A549 (cell line): ENCODE results near the gene SLC46A1. TPM values are rescaled to one million over a fixed set of nuclear protein-coding genes. Genes with fewer than 3 reads are reported as not detected.

Experiments
- ATAC-seq, 2 experiments: fragments of 200-7000 bp in 1 of 2; fragments of >200 bp in 1 of 2; cut with Nextera tagmentation in 1 of 2; cut with Tn5 transposase in 1 of 2; 3 replicates each; pipeline versions ENCODE4 v1.8.0 to v1.9.1; 2018 to 2020; ENCODE audit warnings: mild to moderate bottlenecking in 1 of 2, moderate library complexity in 1 of 2
- CTCF ChIA-PET: fragments of 300-600 bp; sonication (Branson Sonifier 250); formaldehyde crosslinking; extraction: SDS; loops from one replicate; lab custom pipeline; 2021; ENCODE audit warnings: antibody characterized with exemption, inconsistent platforms; lab: Yijun Ruan, JAX
- POLR2A ChIA-PET: fragments of 350-600 bp; formaldehyde crosslinking; extraction: SDS; loops from one replicate; lab custom pipeline; 2021; ENCODE audit warnings: antibody characterized with exemption, inconsistent platforms; lab: Yijun Ruan, JAX
- DNase-seq, 2 experiments: peaks; one replicate each; pipeline versions ENCODE4 v3.0.0 to v3.0.0-alpha.2; 2011 to 2016; ENCODE audit warnings: low read depth in 1 of 2, low spot score in 1 of 2
- FAIRE-seq: peaks from 2 replicates; lab custom pipeline; 2011; peaks lifted over from hg19 to GRCh38; lab: Jason Lieb, UNC
- H3K27ac ChIP-seq, 2 experiments: fragments of >200 bp; sonication (Bioruptor Twin); formaldehyde crosslinking; 3 replicates each; pipeline ENCODE4 v1.5.1; 2016 to 2017
- H3K4me1 ChIP-seq: fragments of >200 bp; sonication (Bioruptor Twin); formaldehyde crosslinking; 3 replicates; pipeline ENCODE4 v1.6.1; 2016
- H3K4me2 ChIP-seq: fragments of >200 bp; sonication (Bioruptor Twin); formaldehyde crosslinking; 3 replicates; pipeline ENCODE4 v1.6.1; 2016
- H3K4me3 ChIP-seq: fragments of >200 bp; sonication (Bioruptor Twin); formaldehyde crosslinking; 3 replicates; pipeline ENCODE4 v1.5.1; 2016
- H3K9me3 ChIP-seq: fragments of >200 bp; sonication (Bioruptor Twin); formaldehyde crosslinking; 3 replicates; pipeline ENCODE4 v1.6.1; 2016
- ATOH8 ChIP-seq: fragments of 250-450 bp; sonication (Bioruptor Pico); IDR thresholded peaks from 2 replicates; pipeline ENCODE4 v1.5.0; 2020; ENCODE audit warnings: low read depth, mild to moderate bottlenecking, moderate library complexity
- BCL3 ChIP-seq: fragments of >200 bp; sonication (Bioruptor Twin); formaldehyde crosslinking; IDR thresholded peaks from 3 replicates; pipeline ENCODE4 v1.6.1; 2016
- CBX8 ChIP-seq: fragments of 200-600 bp; sonication (generic); IDR thresholded peaks from 2 replicates; pipeline ENCODE4 v1.6.1; 2016
- CHD4 ChIP-seq: fragments of 200-600 bp; sonication (generic); IDR thresholded peaks from 2 replicates; pipeline ENCODE4 v1.6.1; 2016; ENCODE audit warnings: antibody characterized with exemption, mild to moderate bottlenecking, borderline replicate concordance
- EHF ChIP-seq: fragments of 250-450 bp; sonication (Bioruptor Pico); IDR thresholded peaks from 2 replicates; pipeline ENCODE4 v1.5.0; 2020; ENCODE audit warnings: mild to moderate bottlenecking
- EHMT2 ChIP-seq: fragments of 200-600 bp; sonication (generic); IDR thresholded peaks from 2 replicates; pipeline ENCODE4 v1.6.1; 2016; ENCODE audit warnings: antibody characterized with exemption, low read depth, mild to moderate bottlenecking, moderate library complexity
- EP300 ChIP-seq, 2 experiments: fragments of >200 bp; sonication (Bioruptor Twin); formaldehyde crosslinking; IDR thresholded peaks; 2 replicates in 1 of 2; 3 replicates in 1 of 2; pipeline ENCODE4 v1.6.1; 2016 to 2017
- FOSB ChIP-seq: fragments of 250-450 bp; sonication (Bioruptor Pico); IDR thresholded peaks from 2 replicates; pipeline ENCODE4 v1.5.0; 2020; ENCODE audit warnings: mild to moderate bottlenecking, moderate library complexity
- GATA3 ChIP-seq: IDR thresholded peaks from 2 replicates; pipeline ENCODE4 v1.6.1; 2012; ENCODE audit warnings: borderline replicate concordance
- HDAC2 ChIP-seq: fragments of 200-600 bp; sonication (generic); IDR thresholded peaks from 2 replicates; pipeline ENCODE4 v1.6.1; 2016
- HOXA7 ChIP-seq: fragments of 250-450 bp; sonication (Bioruptor Pico); IDR thresholded peaks from 2 replicates; pipeline ENCODE4 v1.5.0; 2020; ENCODE audit warnings: mild to moderate bottlenecking, moderate library complexity
- JUNB ChIP-seq: fragments of >200 bp; sonication (Bioruptor Twin); formaldehyde crosslinking; IDR thresholded peaks from 2 replicates; pipeline ENCODE4 v1.6.1; 2016
- KDM5A ChIP-seq: fragments of 200-600 bp; sonication (generic); IDR thresholded peaks from 2 replicates; pipeline ENCODE4 v1.6.1; 2016; ENCODE audit warnings: antibody characterized with exemption, mild to moderate bottlenecking
- MAFK ChIP-seq: fragments of 450-650 bp; IDR thresholded peaks from 2 replicates; pipeline ENCODE4 v1.6.1; 2014; ENCODE audit not compliant: partially characterized antibody
- MAX ChIP-seq: IDR thresholded peaks from 2 replicates; pipeline ENCODE4 v1.6.1; 2012
- NFE2L2 ChIP-seq: fragments of 150-350 bp; conservative IDR thresholded peaks from 2 replicates; pipeline ENCODE4 v1.6.1; 2014; ENCODE audit warnings: low read length
- NR3C1 ChIP-seq: fragments of >200 bp; sonication (Bioruptor Twin); formaldehyde crosslinking; IDR thresholded peaks from 3 replicates; pipeline ENCODE4 v1.6.1; 2017
- SMC3 ChIP-seq: fragments of >200 bp; sonication (Bioruptor Twin); formaldehyde crosslinking; IDR thresholded peaks from 3 replicates; pipeline ENCODE4 v1.6.1; 2018; ENCODE audit warnings: inconsistent platforms
- ZFP36 ChIP-seq: fragments of 450-650 bp; IDR thresholded peaks from 2 replicates; pipeline ENCODE4 v1.6.1; 2014; ENCODE audit warnings: borderline replicate concordance; ENCODE audit not compliant: partially characterized antibody
- ZNF302 ChIP-seq: fragments of 250-450 bp; sonication (Bioruptor Pico); IDR thresholded peaks from 2 replicates; pipeline ENCODE4 v1.9.0; 2021; ENCODE audit warnings: inconsistent platforms, mild to moderate bottlenecking, moderate library complexity
- ZSCAN20 ChIP-seq: fragments of 250-450 bp; sonication (Bioruptor Pico); IDR thresholded peaks from 2 replicates; pipeline ENCODE4 v1.8.0; 2022; ENCODE audit warnings: mild to moderate bottlenecking, moderate library complexity
- WGBS: methylation state at CpG from one replicate; pipeline ENCODE4 v1.1.6; 2017; ENCODE audit errors: missing lambda C conversion rate; 5-methylcytosine and 5-hydroxymethylcytosine counted together
- polyA plus RNA-seq, 4 experiments: library from polyadenylated mRNA; depleted of rRNA in 3 of 4; stranded (reverse); fragments of >200 nt; fragmentation: RNase III in 1 of 4; extraction: RNeasy Plus Mini Kit Qiagen cat#74134 plus additional on column Dnase treatment in 1 of 4; gene quantifications; 2 replicates in 3 of 4; 3 replicates in 1 of 4; pipeline ENCODE4 v1.2.3, GENCODE V29; 2011 to 2017

The SLC46A1 gene
- polyA plus RNA-seq, 2 of the 4 experiments (the other 2 are of a cell fraction) = 12.8 to 23.7 TPM

GRCh38 chr17:28357061-28357900, 48.7 kb downstream of the SLC46A1 start, which contains the start of gene POLDIP2 (continued):
- TF ChIP-seq BCL3 (peak; percentile 94; the same call in 2 of the 3 replicates), MAX (peak; percentile 70), JUNB (no peak), CBX8 (no peak), KDM5A (peak; percentile 100), HOXA7 (CRISPR knock-in tag) (no peak), EP300 (IDR thresholded peaks at IDR 0.05) (peak in 1 of 2 experiments; percentile 30; a peak in 1 of 5 replicates), CHD4 (no peak)

- 91% methylated on average over 7 of the region's 7 CpGs for WGBS
- no peak for TF ChIP-seq MAFK
- no peak for TF ChIP-seq NR3C1
- no peak for TF ChIP-seq ZSCAN20 (CRISPR knock-in tag)
- TF ChIP-seq HDAC2 = no peak
- TF ChIP-seq NFE2L2 = no peak
- DNase-seq (no peak), FAIRE-seq (no peak), ATAC-seq (no peak)
- no peak overlapping the region for H3K4me2 ChIP-seq
- no peaks in the 10 kb centered on the region for H3K4me1 ChIP-seq
- ChIA-PET CTCF (interaction anchor here (2.1 kb wide), 1 partner anchor 14 kb away, joined by 8 read pairs; the partner anchor contains the start of genes IFT20 and TNFAIP1), POLR2A (interaction anchor here (0.9 kb wide), 1 partner anchor 15 kb away, joined by 3 read pairs; the partner anchor contains the start of genes IFT20 and TNFAIP1)
- H3K9me3 ChIP-seq = no peaks in the 10 kb centered on the region
- no peak overlapping the region for H3K4me3 ChIP-seq
- H3K27ac ChIP-seq = no peak overlapping the region
Measured at GRCh38 chr17:28350271-28350670, 55.7 kb downstream of the SLC46A1 start.

- no peak for DNase-seq
- Histone ChIP-seq H3K4me1 (no peaks in the 10 kb centered on the region), H3K27ac (no peak overlapping the region), H3K4me3 (no peak overlapping the region), H3K4me2 (no peak overlapping the region), H3K9me3 (no peaks in the 10 kb centered on the region)
- ATAC-seq = peak in 1 of 2 experiments; percentile 5; a peak in 1 of 6 replicates
- CTCF ChIA-PET = interaction anchor here (1.0 to 4.8 kb wide), 4 partner anchors 12 to 117 kb away, joined by 3 to 41 read pairs (median 4); partner anchors contain the start of genes IFT20 and TNFAIP1
- TF ChIP-seq SMC3 (no peak), ZFP36 (no peak)
- POLR2A ChIA-PET = interaction anchor here (1.3 kb wide), 1 partner anchor 8 kb away, joined by 12 read pairs; the partner anchor contains the start of gene POLDIP2
- FAIRE-seq = no peak
- 72% methylated on average over 3 of the region's 3 CpGs for WGBS
Measured at GRCh38 chr17:28348979-28349378, 57.0 kb downstream of the SLC46A1 start.

GRCh38 chr17:28347261-28347891, 58.6 kb downstream of the SLC46A1 start:
- H3K27ac ChIP-seq = 0 out of 6 replicates have a peak overlapping the region, but pooled peaks of 1 of the 2 experiments have one; percentile 16
- no peak for ATAC-seq
- CTCF ChIA-PET = interaction anchor here (0.7 to 4.8 kb wide), 13 partner anchors 9 to 467 kb away, joined by 3 to 41 read pairs (median 5); partner anchors contain the start of genes IFT20, POLDIP2 and TNFAIP1
- POLR2A ChIA-PET = interaction anchor here (3.0 to 3.3 kb wide), 2 partner anchors 9 to 12 kb away, joined by 26 to 37 read pairs; partner anchors contain the start of genes IFT20, POLDIP2 and TNFAIP1
- no peak for DNase-seq
- H3K4me1 ChIP-seq = no peaks in the 10 kb centered on the region
- H3K4me3 ChIP-seq = no peak overlapping the region
- no peak for FAIRE-seq
- 86% methylated on average over 8 of the region's 8 CpGs for WGBS
- no peak overlapping the region for H3K4me2 ChIP-seq
- TF ChIP-seq EHF (CRISPR knock-in tag) (no peak), ZNF302 (CRISPR knock-in tag) (no peak), NR3C1 (no peak), EHMT2 (no peak), GATA3 (no peak), ATOH8 (CRISPR knock-in tag) (no peak), FOSB (no peak)
- H3K9me3 ChIP-seq = no peaks in the 10 kb centered on the region
